Sigmoid colon (tissue), 7 donors: ENCODE results near the gene DGKE. TPM values are rescaled to one million over a fixed set of nuclear protein-coding genes. Genes with fewer than 3 reads are reported as not detected.

Experiments
- DNase-seq: peaks from one replicate; pipeline ENCODE4 v3.0.0-alpha.2; 2019
- H3K27ac ChIP-seq, 4 donors: fragments of 200-600 bp; sonication (generic); one replicate each; pipeline ENCODE4 v1.5.1; 2016 to 2019; ENCODE audit warnings: mild to moderate bottlenecking in 1 of 4
- H3K27me3 ChIP-seq, 3 donors: fragments of 200-600 bp; sonication (generic); one replicate each; pipeline ENCODE4 v1.5.1; 2019; ENCODE audit warnings: mild to moderate bottlenecking in 1 of 3
- H3K36me3 ChIP-seq, 4 donors: fragments of 200-600 bp; sonication (generic); one replicate each; pipeline ENCODE4 v1.5.1; 2016 to 2019
- H3K4me1 ChIP-seq, 4 donors: fragments of 200-600 bp; sonication (generic); one replicate each; pipeline ENCODE4 v1.5.1; 2017 to 2019
- H3K4me3 ChIP-seq, 4 donors: fragments of 200-600 bp; sonication (generic); one replicate each; pipeline ENCODE4 v1.5.1; 2017 to 2019; ENCODE audit warnings: mild to moderate bottlenecking in 2 of 4, moderate library complexity in 1 of 4
- H3K9me3 ChIP-seq, 4 donors: fragments of 200-600 bp in 3 of 4; sonication (generic) in 3 of 4; one replicate each; pipeline versions ENCODE4 v1.5.1 to v1.6.1; 2013 to 2019
- CTCF ChIP-seq, 4 experiments: fragments of 450-650 bp in 3 of 4; fragments of 200-600 bp in 1 of 4; IDR thresholded peaks; one replicate each; pipeline ENCODE4 v1.5.1; 2016 to 2019; ENCODE audit warnings: antibody characterized with exemption in 4 of 4, mild to moderate bottlenecking in 3 of 4, moderate library complexity in 2 of 4
- EP300 ChIP-seq, 4 donors: sonication (generic); formaldehyde crosslinking; IDR thresholded peaks; one replicate each; pipeline ENCODE4 v1.6.1; 2017; ENCODE audit warnings: antibody characterized with exemption in 4 of 4
- POLR2A ChIP-seq, 2 donors: fragments of 450-650 bp; IDR thresholded peaks; one replicate each; pipeline ENCODE4 v1.6.1; 2016; ENCODE audit warnings: antibody characterized with exemption in 2 of 2, mild to moderate bottlenecking in 2 of 2, moderate library complexity in 2 of 2
- POLR2AphosphoS5 ChIP-seq, 4 donors: sonication (generic); formaldehyde crosslinking; IDR thresholded peaks; one replicate each; pipeline ENCODE4 v1.6.1; 2017; ENCODE audit warnings: antibody characterized with exemption in 4 of 4
- WGBS, 2 donors: extraction: QIAGEN DNeasy Blood & Tissue Kit; methylation state at CpG; one replicate each; pipeline ENCODE4 v1.1.7; 2013; 5-methylcytosine and 5-hydroxymethylcytosine counted together
- intact Hi-C: fragments of 100-400 bp; cut with DNase I; formaldehyde crosslinking; loops from one replicate; pipeline ENCODE4 v1.15.1; 2023
- polyA plus RNA-seq, 3 donors: library from polyadenylated mRNA; stranded (reverse); fragments of 200-250 nt; gene quantifications; one replicate each; pipeline ENCODE4 v1.2.3, GENCODE V29; 2013
- total RNA-seq, 4 donors: library from RNA; depleted of rRNA; stranded (reverse); fragments of >200 nt; gene quantifications; one replicate each; pipeline ENCODE4 v1.1.0, GENCODE V29; 2016
- donor health status: healthy with polysubstance abuse.
- donor health status: Bipolar disorder and iron deficiency.
- donor health status: healthy.

The DGKE gene
- total and polyA plus RNA-seq, 7 donors: 0.60 to 33.8 (median 20.3) TPM

- H3K27ac ChIP-seq: peak overlapping the region; percentile 87 to 92 (median 90)
- WGBS, 2 donors: 11 to 44% methylated on average over 21 of the region's 21 CpGs
- peaks cover 0 to 14% (median 6%) of the 10 kb centered on the region in 4 donors for H3K36me3 ChIP-seq
- intact Hi-C loops: no loop called here
- peak; percentile 88 for DNase-seq
- peaks cover 0 to 44% (median 40%) of the 10 kb centered on the region in 4 donors for H3K4me1 ChIP-seq
- peak overlapping the region; percentile 75 to 94 (median 86) for H3K4me3 ChIP-seq
- no peak for TF ChIP-seq EP300 (IDR thresholded peaks at IDR 0.05)
- TF ChIP-seq POLR2AphosphoS5 (IDR thresholded peaks at IDR 0.05): peak in 1 of 4 donors; percentile 23
- no peak for TF ChIP-seq CTCF (IDR thresholded peaks at IDR 0.05)
- H3K9me3 ChIP-seq: no peaks in the 10 kb centered on the region
- no peaks in the 10 kb centered on the region for H3K27me3 ChIP-seq
Observed at GRCh38 chr17:56912105-56912999, 78.4 kb downstream of the DGKE start.

GRCh38 chr17:56913000-56913311 is 79.0 kb downstream of the DGKE start:
- Histone ChIP-seq H3K27ac (peak overlapping the region; percentile 87 to 92 (median 90)), H3K9me3 (no peaks in the 10 kb centered on the region), H3K4me1 (peaks cover 0 to 44% (median 40%) of the 10 kb centered on the region in 4 donors), H3K4me3 (peak overlapping the region; percentile 75 to 94 (median 86)), H3K36me3 (peaks cover 0 to 8% (median 3%) of the 10 kb centered on the region in 4 donors), H3K27me3 (no peaks in the 10 kb centered on the region)
- 5 to 25% methylated on average over 7 of the region's 7 CpGs for WGBS, 2 donors
- intact Hi-C loops: loop anchor here (1.0 kb wide), 1 partner anchor 79 kb away; the partner anchor contains the start of gene DGKE
- no peak for TF ChIP-seq EP300 (IDR thresholded peaks at IDR 0.05)
- no peak for TF ChIP-seq CTCF (IDR thresholded peaks at IDR 0.05)
- no peak for TF ChIP-seq POLR2AphosphoS5 (IDR thresholded peaks at IDR 0.05)
- TF ChIP-seq POLR2A (IDR thresholded peaks at IDR 0.05): no peak
- DNase-seq: no peak

- intact Hi-C loops: loop anchor here (1.0 kb wide), 1 partner anchor 79 kb away; the partner anchor contains the start of gene DGKE
- H3K27ac ChIP-seq: peak overlapping the region; percentile 87 to 92 (median 90)
- no peaks in the 10 kb centered on the region for H3K27me3 ChIP-seq
- H3K4me3 ChIP-seq: peak overlapping the region; percentile 75 to 94 (median 86)
- H3K9me3 ChIP-seq: no peaks in the 10 kb centered on the region
- 0% methylated on average over 44 of the region's 44 CpGs for WGBS, 2 donors
- peaks cover 0 to 44% (median 40%) of the 10 kb centered on the region in 4 donors for H3K4me1 ChIP-seq
- no peak for TF ChIP-seq POLR2AphosphoS5 (IDR thresholded peaks at IDR 0.05)
- TF ChIP-seq POLR2A (IDR thresholded peaks at IDR 0.05): no peak
- no peak for TF ChIP-seq EP300 (IDR thresholded peaks at IDR 0.05)
- TF ChIP-seq CTCF (IDR thresholded peaks at IDR 0.05): no peak
- peak; percentile 68 for DNase-seq
- peaks cover 0 to 4% (median 1%) of the 10 kb centered on the region in 4 donors for H3K36me3 ChIP-seq
Observed at GRCh38 chr17:56913353-56913866, 79.5 kb downstream of the DGKE start.

- Histone ChIP-seq H3K4me3 (peak within 1 kb of the TSS; percentile 75 to 94 (median 86)), H3K36me3 (no peaks in the 10 kb centered on the region), H3K9me3 (no peaks in the 10 kb centered on the region), H3K27ac (peak within 1 kb of the TSS; percentile 87 to 92 (median 90)), H3K27me3 (no peaks in the 10 kb centered on the region), H3K4me1 (peaks cover 0 to 42% (median 39%) of the 10 kb centered on the region in 4 donors)
- TF ChIP-seq EP300 (IDR thresholded peaks at IDR 0.05) (no peak), CTCF (IDR thresholded peaks at IDR 0.05) (peak in 1 of 4 experiments; percentile 5), POLR2AphosphoS5 (IDR thresholded peaks at IDR 0.05) (peak; percentile 90 to 97 (median 97)), POLR2A (IDR thresholded peaks at IDR 0.05) (peak; percentile 88 to 95)
- peak; percentile 95 for DNase-seq
- WGBS, 2 donors: 0% methylated on average over 58 of the region's 58 CpGs
- intact Hi-C loops: loop anchor here (1.0 kb wide), 1 partner anchor 80 kb away; the partner anchor contains the start of gene DGKE
Observed at GRCh38 chr17:56913867-56914580, 80.1 kb downstream of the DGKE start, which contains the start of gene TRIM25. Gene TRIM25 (minus strand): TSS chr17:56914049. CDS start chr17:56913988, 61 bp downstream.
